Liver (tissue), 9 donors: ENCODE results near the gene BARX2. TPM values are rescaled to one million over a fixed set of nuclear protein-coding genes. Genes with fewer than 3 reads are reported as not detected.

Experiments
- DNase-seq: peaks from one replicate; pipeline ENCODE4 v3.0.0-alpha.2; 2017; ENCODE audit warnings: low spot score
- H3K27ac ChIP-seq, 2 donors: one replicate each; pipeline ENCODE4 v1.7.0; 2013; ENCODE audit warnings: inconsistent platforms in 2 of 2, low read length in 2 of 2, control low read depth in 1 of 2, low read depth in 1 of 2, mild to moderate bottlenecking in 1 of 2
- H3K27me3 ChIP-seq, 4 donors: one replicate each; pipeline versions ENCODE4 v1.6.1 to v1.7.0; 2013; ENCODE audit warnings: low read length in 3 of 4, inconsistent platforms in 1 of 4, mild to moderate bottlenecking in 1 of 4, moderate library complexity in 1 of 4; ENCODE audit not compliant: control insufficient read depth in 4 of 4, insufficient read depth in 4 of 4
- H3K36me3 ChIP-seq, 4 donors: one replicate each; pipeline versions ENCODE4 v1.6.1 to v1.7.0; 2013; ENCODE audit warnings: low read length in 3 of 4, mild to moderate bottlenecking in 3 of 4, low read depth in 1 of 4, moderate library complexity in 1 of 4; ENCODE audit not compliant: control insufficient read depth in 4 of 4, insufficient read depth in 3 of 4
- H3K4me1 ChIP-seq, 4 donors: one replicate each; pipeline versions ENCODE4 v1.6.1 to v1.7.0; 2013; ENCODE audit warnings: low read length in 3 of 4, mild to moderate bottlenecking in 3 of 4, moderate library complexity in 1 of 4; ENCODE audit not compliant: control insufficient read depth in 4 of 4, insufficient read depth in 4 of 4
- H3K4me3 ChIP-seq, 3 donors: one replicate each; pipeline versions ENCODE4 v1.6.1 to v1.7.0; 2013; ENCODE audit warnings: low read length in 3 of 3, control low read depth in 1 of 3, low read depth in 1 of 3, mild to moderate bottlenecking in 1 of 3
- H3K9ac ChIP-seq, 2 donors: one replicate each; pipeline ENCODE4 v1.7.0; 2013; ENCODE audit warnings: low read length in 2 of 2, mild to moderate bottlenecking in 2 of 2, moderate library complexity in 2 of 2, control low read depth in 1 of 2, low read depth in 1 of 2
- H3K9me3 ChIP-seq, 4 donors: one replicate each; pipeline versions ENCODE4 v1.6.1 to v1.7.0; 2013; ENCODE audit warnings: low read length in 3 of 4; ENCODE audit not compliant: control insufficient read depth in 4 of 4
- FOXA1 ChIP-seq: IDR thresholded peaks from 2 replicates; pipeline ENCODE4 v1.6.1; 2016; ENCODE audit warnings: antibody characterized with exemption
- GABPA ChIP-seq, 2 donors: IDR thresholded peaks in 1 of 2; conservative IDR thresholded peaks in 1 of 2; 2 replicates each; pipeline ENCODE4 v1.6.1; 2016; ENCODE audit warnings: antibody characterized with exemption in 2 of 2, mild to moderate bottlenecking in 1 of 2, moderate library complexity in 1 of 2
- HNF4A ChIP-seq, 2 donors: conservative IDR thresholded peaks; 2 replicates each; pipeline ENCODE4 v1.6.1; 2016; ENCODE audit warnings: antibody characterized with exemption in 2 of 2, mild to moderate bottlenecking in 2 of 2
- HNF4G ChIP-seq: IDR thresholded peaks from 2 replicates; pipeline ENCODE4 v1.6.1; 2016; ENCODE audit warnings: antibody characterized with exemption
- MAX ChIP-seq: IDR thresholded peaks from 2 replicates; pipeline ENCODE4 v1.6.1; 2016; ENCODE audit warnings: antibody characterized with exemption
- RXRA ChIP-seq, 2 donors: IDR thresholded peaks; 2 replicates each; pipeline ENCODE4 v1.6.1; 2017 to 2018; ENCODE audit warnings: antibody characterized with exemption in 2 of 2, mild to moderate bottlenecking in 1 of 2
- TAF1 ChIP-seq: conservative IDR thresholded peaks from 2 replicates; pipeline ENCODE4 v1.6.1; 2016; ENCODE audit warnings: antibody characterized with exemption, mild to moderate bottlenecking
- ZBTB33 ChIP-seq: IDR thresholded peaks from 2 replicates; pipeline ENCODE4 v1.6.1; 2016; ENCODE audit warnings: antibody characterized with exemption
- WGBS: extraction: QIAGEN DNeasy Blood & Tissue Kit; methylation state at CpG from one replicate; pipeline ENCODE4 v1.1.7; 2013; 5-methylcytosine and 5-hydroxymethylcytosine counted together
- polyA plus RNA-seq, 2 donors: library from polyadenylated mRNA; stranded (reverse) in 1 of 2; unstranded in 1 of 2; fragments of 200-250 nt in 1 of 2; fragments of >200 nt in 1 of 2; fragmentation: Nextera tagmentation in 1 of 2; extraction: Ambion mirVana in 1 of 2; gene quantifications; one replicate each; pipeline versions ENCODE4 v1.2.1 to v1.2.3, GENCODE V29; 2013 to 2015
- total RNA-seq, 2 donors: library from RNA; depleted of rRNA; stranded (reverse); fragments of >200 nt; gene quantifications; one replicate each; pipeline ENCODE4 v1.2.3, GENCODE V29; 2014
- donor health status: healthy.
- donor health status: healthy.
- donor health status: healthy.
- donor health status: healthy.
- donor health status: healthy.

Gene BARX2
- total and polyA plus RNA-seq, 4 donors = not detected

- Histone ChIP-seq H3K4me3 (no peak overlapping the region), H3K27ac (no peak overlapping the region), H3K4me1 (no peaks in the 10 kb centered on the region), H3K36me3 (no peaks in the 10 kb centered on the region), H3K27me3 (peaks cover 0 to 6% (median 2%) of the 10 kb centered on the region in 4 donors), H3K9me3 (no peaks in the 10 kb centered on the region), H3K9ac (no peak overlapping the region)
- TF ChIP-seq FOXA1 = no peak
- no peak for TF ChIP-seq TAF1
- no peak for TF ChIP-seq RXRA (IDR thresholded peaks at IDR 0.05)
- no peak for TF ChIP-seq ZBTB33
- no peak for TF ChIP-seq HNF4G
- no peak for TF ChIP-seq MAX
- no peak for TF ChIP-seq HNF4A (conservative IDR thresholded peaks at IDR 0.05)
- TF ChIP-seq GABPA (IDR thresholded peaks at IDR 0.05 in 1 of 2, conservative IDR thresholded peaks at IDR 0.05 in 1 of 2) = no peak
- 83% methylated on average over 8 of the region's 8 CpGs for WGBS
- DNase-seq = no peak
Measured at GRCh38 chr11:129493746-129494145, 118.1 kb downstream of the BARX2 start.

Other genes with a start within 250 kb of the BARX2 start
- 10 to 100 TPM in 1 of 2 donors, 1 to 10 TPM in 1; 2.4 to 13.1 TPM for gene ARHGAP32, start 183.5 kb upstream of the BARX2 start, total RNA-seq
- 1 to 10 TPM; 1.8 to 2.7 TPM for gene ARHGAP32, start 183.5 kb upstream of the BARX2 start, polyA plus RNA-seq